HK-2 (cell line): ENCODE measurements around the gene DCBLD2.

Experiments used
- DNase-seq: peaks from one replicate; pipeline ENCODE4 v3.0.0-alpha.2; 2018; ENCODE audit not compliant: unreplicated experiment

Gene DCBLD2

DNA sequence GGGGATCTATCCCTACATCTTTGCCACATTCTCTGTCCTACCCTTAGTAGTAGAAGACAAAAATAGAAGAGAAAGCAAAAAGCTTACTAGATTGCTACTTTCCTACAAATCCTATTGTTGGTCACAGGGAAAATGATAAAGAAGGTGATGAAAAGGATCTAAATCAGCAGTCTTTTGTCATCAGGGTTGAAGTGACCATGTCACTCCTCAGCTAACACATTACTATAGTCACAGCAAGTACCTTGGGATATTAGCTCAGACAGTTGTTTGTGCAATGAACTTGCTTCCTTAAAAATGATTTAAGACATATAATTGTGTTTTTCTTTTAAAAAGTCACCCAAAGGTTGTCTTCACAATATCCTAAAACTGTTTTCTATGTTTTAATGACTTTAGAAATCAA, 132.0 kb downstream of the DCBLD2 start:
- no peak for DNase-seq

DNA sequence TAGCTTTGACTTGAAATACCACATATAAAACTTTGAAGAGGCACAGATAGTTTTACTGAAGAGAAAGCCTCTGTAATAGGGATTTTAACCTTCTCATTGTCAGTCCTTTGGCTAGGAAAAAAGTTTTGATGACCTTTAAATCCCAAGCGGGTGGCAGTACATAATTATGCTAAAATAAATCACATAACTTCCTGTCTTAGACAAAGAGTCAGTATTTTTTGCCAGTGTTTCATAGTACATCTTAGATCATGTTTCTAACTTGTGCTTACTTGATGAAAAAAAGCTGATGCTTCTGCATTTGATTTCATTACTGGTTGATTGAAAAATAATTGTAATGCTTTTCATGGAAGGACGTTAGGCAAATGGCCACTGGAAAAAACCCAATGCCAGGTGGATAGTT, 132.5 kb downstream of the DCBLD2 start:
- DNase-seq, result no peak

DNA sequence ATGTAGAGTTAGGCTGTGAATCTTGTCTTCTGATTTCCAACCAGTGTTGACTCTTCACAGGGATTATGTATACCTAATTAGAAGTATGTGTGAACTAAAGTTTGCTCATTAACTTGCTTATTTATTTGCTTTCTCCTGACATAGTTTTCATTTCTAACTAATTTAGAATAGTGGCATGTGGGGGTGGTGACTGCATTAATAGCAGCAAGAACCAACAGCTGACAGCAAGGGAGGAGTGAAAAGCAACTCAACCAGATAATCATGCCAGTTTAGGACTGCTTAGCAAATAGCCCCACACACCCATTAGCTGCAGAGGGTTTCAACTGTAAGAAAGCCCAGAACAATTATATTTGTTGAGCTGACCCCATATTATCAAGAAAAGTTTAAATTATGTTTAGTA, 134.6 kb downstream of the DCBLD2 start:
- DNase-seq, result no peak

DNA sequence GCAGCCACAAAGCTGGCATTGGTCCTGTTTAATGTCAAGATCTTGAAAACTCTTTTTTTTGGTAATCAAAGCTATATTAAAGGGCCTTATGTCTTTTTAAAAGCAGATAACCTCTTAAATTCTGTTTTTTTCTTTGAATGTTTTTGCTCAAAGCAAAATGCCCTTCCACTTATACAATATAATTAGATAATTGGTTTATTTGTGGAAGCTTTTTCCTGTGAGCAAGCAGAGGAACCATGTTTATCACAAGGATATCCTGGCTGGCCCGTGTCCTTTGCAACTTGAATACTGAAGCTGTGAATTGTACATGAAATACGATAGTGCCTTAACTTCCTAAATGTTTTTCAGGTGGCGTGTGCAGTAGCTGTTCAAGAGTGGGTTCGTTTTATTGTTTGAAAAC, 135.8 kb downstream of the DCBLD2 start:
- DNase-seq, result no peak

DNA sequence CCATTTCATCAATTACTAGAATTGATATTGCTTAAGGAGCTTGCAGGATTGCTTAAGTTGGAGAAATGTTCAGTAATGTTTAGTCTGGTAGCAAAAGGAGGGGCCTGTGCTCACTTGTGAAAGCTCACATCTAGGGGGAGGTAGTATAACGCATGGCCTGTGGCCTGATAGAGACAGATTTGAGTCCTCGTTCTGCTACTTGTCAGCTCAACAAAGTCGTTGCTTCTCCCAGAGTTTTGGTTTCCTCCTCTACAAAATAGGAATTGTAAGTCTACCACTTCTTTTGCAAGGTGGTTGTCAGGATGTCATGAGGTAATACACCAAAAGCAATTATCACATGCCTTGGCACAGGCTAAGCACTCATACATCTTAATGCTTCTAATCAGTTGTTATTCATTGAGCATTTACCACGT, 137.0 kb downstream of the DCBLD2 start:
- DNase-seq, result no peak

DNA sequence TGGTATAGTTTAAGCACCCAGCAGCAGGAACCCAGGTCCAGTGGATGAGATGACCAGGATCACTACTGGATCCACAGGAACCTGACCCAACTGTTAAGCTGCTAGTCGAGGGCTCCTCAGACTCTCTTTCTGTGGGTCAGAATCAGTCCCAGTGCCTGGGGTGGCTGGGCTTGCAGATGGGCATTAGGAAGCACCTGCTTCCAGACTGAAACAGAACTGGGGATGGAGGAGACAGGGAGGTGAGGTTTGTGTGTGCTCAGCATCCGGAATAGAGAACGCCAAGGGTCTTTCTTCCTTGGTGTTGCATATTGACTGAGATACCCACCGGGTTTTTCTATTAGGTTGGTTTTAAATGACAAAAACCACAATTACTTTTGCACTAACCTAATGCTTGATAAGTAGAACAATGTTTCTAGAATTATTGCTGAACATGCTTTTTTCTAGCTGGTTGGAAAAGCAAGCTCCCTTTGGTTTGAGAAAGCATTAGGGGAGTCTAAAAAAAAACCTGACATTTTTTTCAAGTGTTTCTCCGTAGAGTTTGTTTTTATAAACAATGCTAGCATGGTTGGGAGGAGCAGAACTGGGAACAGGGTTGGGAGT, 137.6 kb downstream of the DCBLD2 start:
- DNase-seq, result no peak

DNA sequence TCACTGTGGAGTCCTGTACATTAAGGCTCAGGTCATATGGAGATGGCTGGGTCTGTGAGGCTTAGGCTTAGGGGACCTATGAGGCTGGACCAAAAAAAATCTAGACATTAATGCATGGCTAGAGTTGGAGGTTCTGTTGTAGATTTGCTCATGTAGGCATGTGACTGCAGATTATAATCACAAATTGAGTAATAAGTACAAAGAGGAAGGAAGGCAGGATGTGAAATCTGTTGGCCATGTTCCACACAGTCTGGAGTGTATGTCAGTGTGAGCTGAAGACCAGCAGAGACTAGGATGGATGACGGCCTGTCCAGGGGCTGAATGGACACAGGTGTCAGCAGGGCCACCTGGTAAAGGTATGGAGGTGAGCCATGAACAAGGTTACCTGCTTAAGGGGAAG, 138.4 kb downstream of the DCBLD2 start, which contains the start of gene ST3GAL6:
TSS of gene ST3GAL6 (plus strand) at position 265 of the 400 bp plus-strand sequence. CDS start 5,101 bp downstream, outside the sequence.
- no peak for DNase-seq

DNA sequence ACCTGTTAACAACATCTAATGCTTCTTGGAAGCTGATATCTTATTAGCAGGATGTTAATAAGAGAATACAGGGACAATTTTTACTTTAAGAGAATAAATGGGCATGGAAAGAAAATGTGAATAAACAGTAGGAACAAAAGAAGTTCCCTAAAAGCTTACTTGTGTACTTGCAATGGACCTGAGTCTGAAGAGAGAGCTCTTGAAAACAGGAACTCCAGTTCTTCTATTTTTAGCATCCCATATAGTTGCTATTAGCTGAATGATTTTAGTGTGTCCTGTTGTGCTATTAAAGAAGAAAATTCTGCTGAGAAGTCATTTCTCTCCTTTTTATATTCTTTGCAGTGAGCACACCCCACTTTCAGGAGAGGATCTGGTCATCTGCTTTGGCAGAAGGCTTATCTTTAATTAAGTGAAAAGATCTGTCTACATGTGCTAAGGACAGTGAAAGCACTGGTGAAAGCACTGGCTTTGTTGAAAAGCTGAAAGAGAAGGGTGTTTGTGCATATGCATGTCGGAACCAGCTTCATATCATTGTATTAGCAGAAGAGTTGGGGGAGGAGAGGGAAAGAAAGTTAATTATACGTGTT, 139.8 kb downstream of the DCBLD2 start:
- no peak for DNase-seq

DNA sequence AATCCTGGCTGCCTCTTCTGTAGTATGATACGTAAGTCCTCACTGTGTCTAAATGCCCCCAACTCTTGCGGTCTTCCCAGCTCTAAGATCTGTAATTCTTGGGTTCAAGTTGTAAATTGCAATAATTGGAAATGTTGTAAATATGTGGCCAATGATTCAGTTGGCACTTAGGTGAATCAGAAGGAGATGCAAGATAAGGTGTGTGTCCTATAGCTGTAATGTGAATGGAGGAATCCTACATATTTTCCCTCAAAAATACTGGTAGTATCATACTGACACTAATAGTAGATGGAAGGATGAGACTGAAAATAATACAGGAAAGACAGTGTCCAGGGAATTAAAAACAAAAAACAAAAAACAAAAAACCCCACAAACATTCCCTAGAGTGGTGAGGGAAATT, 141.9 kb downstream of the DCBLD2 start:
- DNase-seq, result no peak

DNA sequence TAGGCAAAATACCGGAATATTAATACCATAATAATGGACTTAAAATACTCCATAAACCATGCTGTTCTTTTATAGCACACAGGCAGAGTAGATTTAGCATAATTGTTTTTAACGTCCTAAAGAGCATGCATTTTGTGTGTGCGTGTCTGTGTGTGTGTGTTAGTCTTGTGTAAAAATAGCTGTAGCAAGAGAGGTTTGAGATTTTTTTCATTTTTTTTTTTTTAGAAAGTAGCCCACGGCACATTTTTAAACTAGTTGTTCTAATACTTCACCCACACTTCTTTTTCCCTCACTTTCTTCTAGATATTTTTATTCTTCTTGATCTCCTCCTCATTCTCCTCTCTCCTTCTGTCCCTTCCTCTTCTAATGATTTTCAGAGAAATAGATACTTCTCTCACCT, 145.9 kb downstream of the DCBLD2 start:
- no peak for DNase-seq

DNA sequence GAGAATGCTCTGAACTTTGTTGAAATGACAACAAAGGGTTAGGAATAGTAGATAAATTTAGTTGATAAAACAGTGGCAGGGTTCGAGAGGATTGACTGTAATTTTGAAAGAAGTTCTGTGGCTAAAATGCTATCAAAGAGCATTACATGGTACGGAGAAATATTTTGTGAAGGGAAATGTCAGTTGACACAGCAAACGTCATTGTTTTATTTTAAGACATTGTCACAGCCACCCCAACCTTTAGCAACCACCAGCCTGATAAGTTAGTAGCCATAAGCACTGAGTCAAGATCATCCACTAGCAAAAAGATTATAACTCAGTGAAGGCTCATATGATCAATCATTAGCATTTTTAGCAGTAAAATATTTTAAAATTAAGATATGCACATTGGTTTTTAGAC, 147.0 kb downstream of the DCBLD2 start:
- DNase-seq, result no peak

DNA sequence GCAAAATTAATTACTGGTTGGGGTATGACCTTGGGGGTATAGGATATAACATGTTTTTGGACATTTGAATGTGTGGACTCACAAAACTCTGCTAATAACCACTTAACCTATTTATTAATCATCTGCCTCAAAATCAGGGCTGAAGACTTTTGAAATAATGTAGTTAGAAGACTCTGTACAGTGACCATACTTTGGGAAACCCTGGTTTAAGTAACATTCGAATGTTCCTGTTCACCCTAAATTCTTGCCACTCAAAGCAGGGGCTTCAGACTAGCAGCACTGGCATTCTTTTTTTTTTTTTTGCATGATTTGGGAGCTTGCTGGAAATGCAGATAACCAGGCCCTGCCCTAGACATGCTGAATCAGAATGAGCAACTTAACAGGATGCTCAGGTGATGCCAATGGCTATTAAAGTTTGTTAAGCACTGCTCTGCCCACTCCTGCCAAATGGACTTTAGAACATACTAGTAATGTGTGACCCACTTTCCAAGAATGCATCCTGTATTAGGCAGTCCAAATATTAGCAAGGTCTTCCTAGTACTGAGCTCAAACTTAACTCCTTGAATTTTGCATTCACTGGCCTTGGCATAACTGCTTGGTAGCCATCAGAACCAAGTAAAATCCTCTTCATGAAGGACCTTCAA, 151.1 kb downstream of the DCBLD2 start:
- no peak for DNase-seq

DNA sequence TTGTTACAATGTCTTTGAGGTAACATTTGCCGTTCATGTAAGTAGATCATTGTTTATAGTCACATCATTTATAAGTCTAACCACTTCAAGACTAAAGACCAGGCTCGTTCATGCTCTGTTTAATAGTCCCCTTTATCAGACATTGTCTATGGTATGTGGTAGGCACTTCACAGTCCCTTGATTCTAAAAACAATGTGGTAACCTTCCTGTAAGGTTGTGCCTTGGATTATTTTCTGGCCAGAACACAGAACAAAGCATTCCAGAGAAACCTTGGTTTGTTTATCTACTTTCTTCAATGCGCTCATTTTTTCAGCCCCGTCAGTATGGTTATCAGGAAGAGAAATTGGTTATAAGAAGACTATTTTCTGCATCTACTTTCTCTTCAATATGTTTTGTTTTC, 154.6 kb downstream of the DCBLD2 start:
- no peak for DNase-seq

DNA sequence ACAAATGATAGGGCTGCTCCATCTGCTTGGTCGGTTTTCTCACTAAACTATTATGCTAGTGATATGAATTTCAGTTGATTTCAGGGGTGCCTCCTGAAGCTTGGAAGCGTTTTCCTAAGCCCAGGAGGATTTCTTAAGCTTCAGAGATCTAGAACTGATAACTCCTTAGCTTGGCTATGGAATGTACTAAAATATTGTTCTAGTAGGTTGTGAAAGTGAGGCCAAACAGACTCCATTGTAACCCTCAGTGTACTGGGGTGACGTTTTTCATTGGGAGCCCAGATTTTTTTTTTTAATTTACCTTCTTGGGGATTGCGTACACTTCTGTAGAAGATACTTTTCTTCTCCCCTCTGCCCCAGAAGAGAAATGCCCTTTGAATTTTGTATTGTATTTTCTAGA, 155.4 kb downstream of the DCBLD2 start:
- DNase-seq, result no peak
